Measurements from ENCODE around the gene SNX27.

Gene SNX27

GRCh38 chr1:151604291-151604690 lies 7.6 kb upstream of the SNX27 start:
- DNase-seq (ENCODE audit: extremely low spot score) = no peak
- ChIA-PET POLR2A (no interaction called here), CTCF (interaction anchor here (0.7 to 1.3 kb wide), 2 partner anchors 10 to 34 kb away, joined by 3 to 4 read pairs; no protein-coding TSS in a partner anchor)
- TF ChIP-seq SP1 (IDR thresholded peaks at IDR 0.05) (no peak), SUZ12 (IDR thresholded peaks at IDR 0.05) (no peak), ELF4 (IDR thresholded peaks at IDR 0.05) (no peak), TARDBP (IDR thresholded peaks at IDR 0.05) (no peak)

GRCh38 chr1:151606384-151606783 lies 5.5 kb upstream of the SNX27 start:
- DNase-seq (ENCODE audit: extremely low spot score) = no peak
- TF ChIP-seq ZNF384 (IDR thresholded peaks at IDR 0.05) (no peak), NFRKB (IDR thresholded peaks at IDR 0.05) (no peak), ELF4 (IDR thresholded peaks at IDR 0.05) (no peak), CTBP1 (IDR thresholded peaks at IDR 0.05; ENCODE audit: borderline replicate concordance) (no peak), LEF1 (IDR thresholded peaks at IDR 0.05; ENCODE audit: borderline replicate concordance) (no peak)
- CTCF ChIA-PET = interaction anchor here (1.7 kb wide), 1 partner anchor 13 kb away, joined by 5 read pairs; no protein-coding TSS in a partner anchor
- POLR2A ChIA-PET = no interaction called here

- no peak for TF ChIP-seq HDGF (IDR thresholded peaks at IDR 0.05; ENCODE audit: borderline replicate concordance)
- no peak for TF ChIP-seq SUZ12 (IDR thresholded peaks at IDR 0.05)
- no peak for TF ChIP-seq LEF1 (IDR thresholded peaks at IDR 0.05; ENCODE audit: borderline replicate concordance)
- no peak for TF ChIP-seq SP1 (IDR thresholded peaks at IDR 0.05)
- TF ChIP-seq ELF4 (IDR thresholded peaks at IDR 0.05) = no peak
- TF ChIP-seq ARNT (IDR thresholded peaks at IDR 0.05) = no peak
- TF ChIP-seq FOXM1 (IDR thresholded peaks at IDR 0.05; ENCODE audit: borderline replicate concordance) = no peak
- no peak for TF ChIP-seq NFRKB (IDR thresholded peaks at IDR 0.05)
- no peak for TF ChIP-seq FOXK2 (IDR thresholded peaks at IDR 0.05)
- TF ChIP-seq CTBP1 (IDR thresholded peaks at IDR 0.05; ENCODE audit: borderline replicate concordance) = no peak
- TF ChIP-seq ZNF384 (IDR thresholded peaks at IDR 0.05) = no peak
- TF ChIP-seq BHLHE40 (IDR thresholded peaks at IDR 0.05; ENCODE audit: borderline replicate concordance) = no peak
- POLR2A ChIA-PET = no interaction called here
- CTCF ChIA-PET = no interaction called here
- DNase-seq (ENCODE audit: extremely low spot score) = no peak
These were observed 5.0 kb upstream of the SNX27 start for GRCh38 chr1:151606857-151607256.

- POLR2A ChIA-PET = interaction anchor here (1.6 kb wide), 1 partner anchor 10 kb away, joined by 5 read pairs; no protein-coding TSS in a partner anchor
- DNase-seq (ENCODE audit: extremely low spot score) = no peak
- CTCF ChIA-PET = interaction anchor here (0.7 to 2.0 kb wide), 2 partner anchors 16 to 125 kb away, joined by 6 to 8 read pairs; no protein-coding TSS in a partner anchor
- TF ChIP-seq ELF4 (IDR thresholded peaks at IDR 0.05) (no peak), SUZ12 (IDR thresholded peaks at IDR 0.05) (no peak), ZNF384 (IDR thresholded peaks at IDR 0.05) (no peak), CTBP1 (IDR thresholded peaks at IDR 0.05; ENCODE audit: borderline replicate concordance) (no peak), NFRKB (IDR thresholded peaks at IDR 0.05) (no peak), BHLHE40 (IDR thresholded peaks at IDR 0.05; ENCODE audit: borderline replicate concordance) (no peak), PKNOX1 (IDR thresholded peaks at IDR 0.05) (no peak), FOXK2 (IDR thresholded peaks at IDR 0.05) (no peak), L3MBTL2 (conservative IDR thresholded peaks at IDR 0.05) (no peak), LEF1 (IDR thresholded peaks at IDR 0.05; ENCODE audit: borderline replicate concordance) (no peak), FOXM1 (IDR thresholded peaks at IDR 0.05; ENCODE audit: borderline replicate concordance) (no peak), HDGF (IDR thresholded peaks at IDR 0.05; ENCODE audit: borderline replicate concordance) (no peak), SP1 (IDR thresholded peaks at IDR 0.05) (no peak), FOXA1 (IDR thresholded peaks at IDR 0.05) (no peak), TARDBP (IDR thresholded peaks at IDR 0.05) (no peak), ARNT (IDR thresholded peaks at IDR 0.05) (no peak)
These were observed 1.7 kb upstream of the SNX27 start for GRCh38 chr1:151610142-151610541.

DNA sequence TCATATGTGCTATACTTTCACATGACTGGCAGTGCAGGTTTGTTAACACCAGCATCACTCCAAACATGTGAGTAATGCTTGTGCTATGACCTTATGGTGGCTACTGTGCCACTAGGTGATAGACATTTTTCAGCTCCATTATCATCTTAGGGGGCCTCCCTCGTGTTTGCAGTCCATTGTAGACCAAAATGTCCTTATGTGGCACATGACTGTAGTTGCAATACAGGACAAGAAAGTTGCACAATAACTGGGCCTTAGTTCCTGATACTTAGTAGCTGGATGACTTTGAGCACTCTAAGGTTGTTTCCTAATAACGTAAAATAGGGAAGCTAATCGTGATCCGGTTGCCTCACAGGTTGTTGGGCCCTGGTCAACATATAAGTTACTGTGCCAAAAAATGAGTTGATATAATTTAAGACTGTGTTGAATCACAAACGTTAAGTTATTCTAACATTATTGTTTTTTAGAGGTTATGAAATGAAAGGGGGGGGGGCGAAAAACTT lies 511 bp upstream of the SNX27 start:
- ChIA-PET CTCF (interaction anchor here (2.0 kb wide), 1 partner anchor 18 kb away, joined by 8 read pairs; no protein-coding TSS in a partner anchor), POLR2A (interaction anchor here (0.6 to 1.6 kb wide), 4 partner anchors 8 to 71 kb away, joined by 3 to 6 read pairs (median 5); partner anchors contain the start of gene TUFT1)
- TF ChIP-seq LEF1 (IDR thresholded peaks at IDR 0.05; ENCODE audit: borderline replicate concordance) = no peak
- TF ChIP-seq FOXA1 (IDR thresholded peaks at IDR 0.05) = no peak
- TF ChIP-seq SUZ12 (IDR thresholded peaks at IDR 0.05) = no peak
- TF ChIP-seq PKNOX1 (IDR thresholded peaks at IDR 0.05) = no peak
- no peak for TF ChIP-seq ARNT (IDR thresholded peaks at IDR 0.05)
- TF ChIP-seq SP1 (IDR thresholded peaks at IDR 0.05) = no peak
- TF ChIP-seq HDGF (IDR thresholded peaks at IDR 0.05; ENCODE audit: borderline replicate concordance) = no peak
- TF ChIP-seq BHLHE40 (IDR thresholded peaks at IDR 0.05; ENCODE audit: borderline replicate concordance) = no peak
- TF ChIP-seq L3MBTL2 (conservative IDR thresholded peaks at IDR 0.05) = no peak; the same call in 1 of the 2 replicates
- DNase-seq (ENCODE audit: extremely low spot score) = no peak

GRCh38 chr1:151612501-151613281 lies 841 bp downstream of the SNX27 start:
- peak; percentile 36 for DNase-seq (ENCODE audit: extremely low spot score)
- CTCF ChIA-PET = no interaction called here
- TF ChIP-seq FOXA1 (IDR thresholded peaks at IDR 0.05) (no peak), HDGF (IDR thresholded peaks at IDR 0.05; ENCODE audit: borderline replicate concordance) (no peak), LEF1 (IDR thresholded peaks at IDR 0.05; ENCODE audit: borderline replicate concordance) (no peak), SP1 (IDR thresholded peaks at IDR 0.05) (no peak), ZNF384 (IDR thresholded peaks at IDR 0.05) (no peak), PKNOX1 (IDR thresholded peaks at IDR 0.05) (no peak), FOXK2 (IDR thresholded peaks at IDR 0.05) (no peak), BHLHE40 (IDR thresholded peaks at IDR 0.05; ENCODE audit: borderline replicate concordance) (no peak), SUZ12 (IDR thresholded peaks at IDR 0.05) (no peak), ARNT (IDR thresholded peaks at IDR 0.05) (no peak), ELF4 (IDR thresholded peaks at IDR 0.05) (no peak), CTBP1 (IDR thresholded peaks at IDR 0.05; ENCODE audit: borderline replicate concordance) (no peak), FOXM1 (IDR thresholded peaks at IDR 0.05; ENCODE audit: borderline replicate concordance) (no peak), NFRKB (IDR thresholded peaks at IDR 0.05) (no peak), TARDBP (IDR thresholded peaks at IDR 0.05) (no peak), L3MBTL2 (conservative IDR thresholded peaks at IDR 0.05) (no peak)
- POLR2A ChIA-PET = interaction anchor here (0.7 to 1.4 kb wide), 7 partner anchors 9 to 86 kb away, joined by 3 to 5 read pairs (median 3); partner anchors contain the start of gene TUFT1
